SK-N-SH (cell line): ENCODE measurements around the gene PXN. TPM values are rescaled to one million over a fixed set of nuclear protein-coding genes. Genes with fewer than 3 reads are reported as not detected.

Source experiments
- CTCF ChIA-PET: fragments of 300-600, 350-600 bp; formaldehyde crosslinking; extraction: SDS; loops from one replicate; lab custom pipeline; 2021; lab: Yijun Ruan, JAX
- POLR2A ChIA-PET: fragments of 350-600 bp; sonication (Branson Sonifier 250); formaldehyde crosslinking; extraction: SDS; loops from one replicate; lab custom pipeline; 2020; ENCODE audit warnings: antibody characterized with exemption, inconsistent platforms; lab: Yijun Ruan, JAX
- DNase-seq: peaks from one replicate; pipeline ENCODE4 v3.0.0; 2012
- H2AFZ ChIP-seq: fragments of 200-600 bp; sonication (generic); 2 replicates; pipeline ENCODE4 v1.8.1; 2016; ENCODE audit warnings: antibody characterized with exemption, mild to moderate bottlenecking, low read depth
- H3F3A ChIP-seq: fragments of 200-600 bp; sonication (generic); replicated peaks from 2 replicates; pipeline ENCODE3; 2016; ENCODE audit warnings: antibody characterized with exemption, mild to moderate bottlenecking; ENCODE audit not compliant: insufficient read depth
- H3K27ac ChIP-seq, 2 experiments: fragments of 200-500 bp in 1 of 2; fragments of 200-600 bp in 1 of 2; sonication (Bioruptor generic) in 1 of 2; sonication (generic), shearing (Covaris generic) in 1 of 2; 2 replicates each; pipeline versions ENCODE4 v1.5.1 to v1.6.1; 2014 to 2016; ENCODE audit warnings: low read depth in 2 of 2, inconsistent platforms in 1 of 2, low read length in 1 of 2, mild to moderate bottlenecking in 1 of 2, mixed read lengths in 1 of 2
- H3K27me3 ChIP-seq: fragments of 200-600 bp; sonication (generic), shearing (Covaris generic); 2 replicates; pipeline ENCODE4 v1.6.1; 2016; ENCODE audit warnings: mixed run types; ENCODE audit not compliant: insufficient read depth
- H3K36me3 ChIP-seq, 2 experiments: fragments of 200-500 bp in 1 of 2; fragments of 200-600 bp in 1 of 2; sonication (Bioruptor generic) in 1 of 2; sonication (generic) in 1 of 2; replicated peaks in 1 of 2; 2 replicates each; pipeline versions ENCODE3 to v1.5.1; 2014 to 2016; ENCODE audit warnings: low read length in 1 of 2, mild to moderate bottlenecking in 1 of 2; ENCODE audit not compliant: insufficient read depth in 2 of 2, control insufficient read depth in 1 of 2
- H3K4me1 ChIP-seq, 2 experiments: fragments of 200-500 bp in 1 of 2; fragments of 200-600 bp in 1 of 2; sonication (Bioruptor generic) in 1 of 2; sonication (generic), shearing (Covaris generic) in 1 of 2; 2 replicates each; pipeline versions ENCODE4 v1.5.1 to v1.6.1; 2014 to 2016; ENCODE audit warnings: low read depth in 1 of 2, low read length in 1 of 2, mixed run types in 1 of 2; ENCODE audit not compliant: insufficient read depth in 2 of 2, control insufficient read depth in 1 of 2
- H3K4me2 ChIP-seq: fragments of 200-600 bp; sonication (generic), shearing (Covaris generic); 2 replicates; pipeline ENCODE4 v1.6.1; 2017; ENCODE audit warnings: mixed run types
- H3K4me3 ChIP-seq, 2 experiments: fragments of 200-500 bp in 1 of 2; fragments of 200-600 bp in 1 of 2; sonication (Bioruptor generic) in 1 of 2; sonication (generic), shearing (Covaris generic) in 1 of 2; 2 replicates each; pipeline versions ENCODE4 v1.5.1 to v1.8.1; 2014 to 2016; ENCODE audit warnings: low read depth in 2 of 2, inconsistent platforms in 1 of 2, low read length in 1 of 2, mild to moderate bottlenecking in 1 of 2, mixed read lengths in 1 of 2, moderate library complexity in 1 of 2
- H3K79me2 ChIP-seq: fragments of 200-600 bp; sonication (generic); 2 replicates; pipeline ENCODE4 v1.8.1; 2017; ENCODE audit warnings: mild to moderate bottlenecking; ENCODE audit not compliant: insufficient read depth
- H3K9ac ChIP-seq: fragments of 200-600 bp; sonication (generic); 2 replicates; pipeline ENCODE4 v1.6.1; 2017; ENCODE audit warnings: mixed run types
- H3K9me2 ChIP-seq: fragments of 200-600 bp; sonication (generic); 2 replicates; pipeline ENCODE4 v1.6.1; 2017; ENCODE audit warnings: mixed run types
- H3K9me3 ChIP-seq: fragments of 200-600 bp; sonication (generic); 2 replicates; pipeline ENCODE4 v1.6.1; 2017; ENCODE audit warnings: mixed run types, mild to moderate bottlenecking, moderate library complexity
- H4K20me1 ChIP-seq: fragments of 200-600 bp; sonication (generic); 2 replicates; pipeline ENCODE4 v1.6.1; 2017; ENCODE audit warnings: mild to moderate bottlenecking, mixed run types; ENCODE audit not compliant: insufficient read depth
- CHD2 ChIP-seq: fragments of 150-350 bp; IDR thresholded peaks from 2 replicates; pipeline ENCODE4 v1.6.1; 2018; ENCODE audit warnings: low read length; ENCODE audit not compliant: partially characterized antibody
- ELF1 ChIP-seq: IDR thresholded peaks from 2 replicates; pipeline ENCODE4 v1.4.0; 2012
- EP300 ChIP-seq, 2 experiments: IDR thresholded peaks; 2 replicates each; pipeline versions ENCODE4 v1.4.0 to v1.6.1; 2012; ENCODE audit warnings: borderline replicate concordance in 1 of 2, low read depth in 1 of 2, low read length in 1 of 2
- EZH2phosphoT487 ChIP-seq: fragments of 200-600 bp; sonication (generic); IDR thresholded peaks from 2 replicates; pipeline ENCODE4 v1.6.1; 2017; ENCODE audit warnings: low read depth, mixed run types, mild to moderate bottlenecking, antibody characterized with exemption, moderate library complexity, borderline replicate concordance
- FOXJ3 ChIP-seq: sonication (generic); formaldehyde crosslinking; IDR thresholded peaks from 2 replicates; pipeline ENCODE4 v1.5.1; 2020; ENCODE audit warnings: mild to moderate bottlenecking, missing genetic modification reagents
- FOXM1 ChIP-seq: IDR thresholded peaks from 2 replicates; pipeline ENCODE4 v1.4.0; 2012; ENCODE audit warnings: low read depth, mild to moderate bottlenecking
- GABPA ChIP-seq: IDR thresholded peaks from 2 replicates; pipeline ENCODE4 v1.4.0; 2012; ENCODE audit warnings: low read depth, mild to moderate bottlenecking
- JUND ChIP-seq: IDR thresholded peaks from 2 replicates; pipeline ENCODE4 v1.4.0; 2012
- MAX ChIP-seq: IDR thresholded peaks from 2 replicates; pipeline ENCODE4 v1.4.0; 2012; ENCODE audit warnings: low read depth
- MEF2A ChIP-seq: IDR thresholded peaks from 2 replicates; pipeline ENCODE4 v1.4.0; 2012; ENCODE audit warnings: low read depth, borderline replicate concordance
- MXI1 ChIP-seq: IDR thresholded peaks from 2 replicates; pipeline ENCODE4 v1.6.1; 2012; ENCODE audit warnings: mild to moderate bottlenecking, low read depth, low read length, improper control_type of control experiment
- NRF1 ChIP-seq: IDR thresholded peaks from 2 replicates; pipeline ENCODE4 v1.6.1; 2012; ENCODE audit warnings: low read depth, mild to moderate bottlenecking, low read length
- PBX3 ChIP-seq: IDR thresholded peaks from 2 replicates; pipeline ENCODE4; 2012
- POLR2AphosphoS5 ChIP-seq: IDR thresholded peaks from 2 replicates; pipeline ENCODE4 v1.6.1; 2012; ENCODE audit warnings: low read depth, low read length
- RCOR1 ChIP-seq: fragments of 150-350 bp; IDR thresholded peaks from 2 replicates; pipeline ENCODE4 v1.6.1; 2017; ENCODE audit warnings: antibody characterized with exemption, low read length
- SIN3A ChIP-seq: IDR thresholded peaks from 2 replicates; pipeline ENCODE4 v1.6.1; 2012; ENCODE audit warnings: low read depth, mild to moderate bottlenecking, low read length, moderate library complexity, borderline replicate concordance
- TCF12 ChIP-seq: IDR thresholded peaks from 2 replicates; pipeline ENCODE4 v1.4.0; 2012
- USF1 ChIP-seq: IDR thresholded peaks from 2 replicates; pipeline ENCODE4 v1.4.0; 2012; ENCODE audit warnings: low read depth, borderline replicate concordance
- USF2 ChIP-seq: fragments of 150-350 bp; IDR thresholded peaks from 2 replicates; pipeline ENCODE4 v1.6.1; 2017; ENCODE audit warnings: antibody characterized with exemption, low read length, low read depth, borderline replicate concordance
- YY1 ChIP-seq: IDR thresholded peaks from 2 replicates; pipeline ENCODE4 v1.4.0; 2012; ENCODE audit warnings: low read depth, mild to moderate bottlenecking
- WGBS: methylation state at CpG from one replicate; pipeline ENCODE4 v1.1.6; 2017; ENCODE audit warnings: low lambda C conversion rate; 5-methylcytosine and 5-hydroxymethylcytosine counted together
- polyA plus RNA-seq, 3 experiments: library from polyadenylated mRNA; depleted of rRNA; stranded (reverse); fragments of >200 nt; gene quantifications; 2 replicates each; pipeline ENCODE4 v1.2.3, GENCODE V29; 2012

Gene PXN
- polyA plus RNA-seq, 1 of the 3 experiments (the other 2 are of a cell fraction): 89.0 TPM

GRCh38 chr12:120287491-120287890 lies 22.0 kb upstream of the PXN start:
- CTCF ChIA-PET: interaction anchor here (1.8 to 3.1 kb wide), 3 partner anchors 15 to 59 kb away, joined by 5 to 27 read pairs (median 23); partner anchors contain the start of genes PXN and SIRT4

GRCh38 chr12:120286768-120287490 lies 21.4 kb upstream of the PXN start:
- ChIA-PET POLR2A (interaction anchor here (0.6 kb wide), 1 partner anchor 22 kb away, joined by 3 read pairs; the partner anchor contains the start of gene PXN), CTCF (interaction anchor here (1.1 to 3.1 kb wide), 5 partner anchors 15 to 59 kb away, joined by 3 to 27 read pairs (median 5); partner anchors contain the start of genes PXN and SIRT4)
- Histone ChIP-seq H3K27me3 (no peaks in the 10 kb centered on the region), H3K4me3 (no peak overlapping the region), H3F3A (peaks cover 17% of the 10 kb centered on the region), H3K27ac (no peak overlapping the region), H3K9me3 (no peaks in the 10 kb centered on the region), H2AFZ (no peak overlapping the region), H3K9ac (no peak overlapping the region), H3K9me2 (no peaks in the 10 kb centered on the region), H4K20me1 (no peaks in the 10 kb centered on the region), H3K4me2 (no peak overlapping the region), H3K4me1 (peaks cover 0 to 2% of the 10 kb centered on the region in 2 experiments; a peak in 1 of 4 replicates), H3K36me3 (no peaks in the 10 kb centered on the region), H3K79me2 (no peaks in the 10 kb centered on the region)
- DNase-seq: no peak
- no peak for TF ChIP-seq FOXM1
- 76% methylated on average over 7 of the region's 7 CpGs for WGBS

More at GRCh38 chr12:120287491-120287890, 22.0 kb upstream of the PXN start:
- Histone ChIP-seq H3K27ac (no peak overlapping the region), H3K4me1 (peaks cover 0 to 2% of the 10 kb centered on the region in 2 experiments; a peak in 1 of 4 replicates), H3K4me2 (no peak overlapping the region), H2AFZ (no peak overlapping the region), H3K36me3 (no peaks in the 10 kb centered on the region), H3K9me3 (no peaks in the 10 kb centered on the region), H3K9ac (no peak overlapping the region), H3K79me2 (no peaks in the 10 kb centered on the region), H4K20me1 (no peaks in the 10 kb centered on the region), H3K4me3 (no peak overlapping the region), H3F3A (peaks cover 22% of the 10 kb centered on the region), H3K9me2 (no peaks in the 10 kb centered on the region), H3K27me3 (no peaks in the 10 kb centered on the region)
- 82% methylated on average over 12 of the region's 12 CpGs for WGBS
- POLR2A ChIA-PET: no interaction called here
- TF ChIP-seq USF1: no peak
- no peak for TF ChIP-seq JUND
- no peak for TF ChIP-seq YY1
- TF ChIP-seq EZH2phosphoT487: no peak
- no peak for TF ChIP-seq GABPA
- no peak for TF ChIP-seq ELF1
- TF ChIP-seq RCOR1: no peak
- DNase-seq: no peak

- Histone ChIP-seq H3K9me3 (no peaks in the 10 kb centered on the region), H3K4me3 (no peak overlapping the region), H3K4me1 (no peaks in the 10 kb centered on the region), H3K27ac (no peak overlapping the region), H2AFZ (no peak overlapping the region), H3K9ac (no peak overlapping the region), H4K20me1 (no peaks in the 10 kb centered on the region), H3K4me2 (no peak overlapping the region), H3K36me3 (no peaks in the 10 kb centered on the region), H3F3A (no peaks in the 10 kb centered on the region), H3K27me3 (no peaks in the 10 kb centered on the region), H3K9me2 (no peaks in the 10 kb centered on the region), H3K79me2 (no peaks in the 10 kb centered on the region)
- ChIA-PET POLR2A (interaction anchor here (0.8 kb wide), 1 partner anchor 83 kb away, joined by 3 read pairs; the partner anchor contains the start of gene RPLP0), CTCF (interaction anchor here (1.2 to 2.6 kb wide), 2 partner anchors 19 to 56 kb away, joined by 4 to 16 read pairs; partner anchors contain the start of gene PXN)
- no peak for DNase-seq
- 68% methylated on average over 3 of the region's 3 CpGs for WGBS
- no peak for TF ChIP-seq SIN3A
- TF ChIP-seq MAX: no peak
- TF ChIP-seq ELF1: no peak
- no peak for TF ChIP-seq USF2
- no peak for TF ChIP-seq EZH2phosphoT487
- TF ChIP-seq POLR2AphosphoS5: no peak
- TF ChIP-seq CHD2: no peak
- no peak for TF ChIP-seq TCF12
- TF ChIP-seq FOXM1: no peak
- no peak for TF ChIP-seq FOXJ3 (CRISPR knock-in tag)
- TF ChIP-seq PBX3: no peak
- TF ChIP-seq MXI1: no peak
- no peak for TF ChIP-seq EP300 (IDR thresholded peaks at IDR 0.05; ENCODE audit: borderline replicate concordance in 1 of 2, low read depth in 1 of 2, low read length in 1 of 2)
- TF ChIP-seq MEF2A: no peak
- no peak for TF ChIP-seq NRF1
Measured at GRCh38 chr12:120284381-120284780, 18.9 kb upstream of the PXN start.
